A204.1 (cell line): ENCODE data around the gene PTPN3.

Experiments
- FAIRE-seq: peaks from 2 replicates; lab custom pipeline; 2012; peaks lifted over from hg19 to GRCh38; lab: Jason Lieb, UNC

Gene PTPN3

DNA sequence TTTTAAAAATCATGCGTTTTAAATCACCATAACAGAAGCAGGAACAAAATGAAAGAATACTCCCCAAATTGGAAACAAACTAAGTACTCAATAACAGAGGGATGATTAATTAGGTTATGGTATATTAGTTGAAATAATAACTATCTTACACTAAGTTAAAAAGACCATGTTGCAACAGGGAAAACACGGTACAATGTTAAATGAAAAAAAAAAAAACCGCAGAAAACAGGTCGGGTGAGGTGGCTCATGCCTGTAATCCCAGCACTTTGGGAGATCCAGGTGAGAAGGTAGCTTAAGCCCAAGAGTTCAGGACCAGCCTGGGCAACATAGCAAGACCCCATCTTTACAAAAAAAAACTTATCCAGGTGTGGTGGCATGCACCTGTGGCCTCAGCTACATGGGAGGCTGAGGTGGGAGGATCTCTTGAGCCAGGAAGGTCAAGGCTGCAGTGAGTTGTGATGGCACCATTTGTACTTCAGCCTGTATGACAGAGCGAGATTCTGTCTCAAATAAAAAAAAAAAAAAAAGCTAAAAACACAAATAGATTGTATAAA is 2.4 kb upstream of the PTPN3 start:
- FAIRE-seq = no peak

DNA sequence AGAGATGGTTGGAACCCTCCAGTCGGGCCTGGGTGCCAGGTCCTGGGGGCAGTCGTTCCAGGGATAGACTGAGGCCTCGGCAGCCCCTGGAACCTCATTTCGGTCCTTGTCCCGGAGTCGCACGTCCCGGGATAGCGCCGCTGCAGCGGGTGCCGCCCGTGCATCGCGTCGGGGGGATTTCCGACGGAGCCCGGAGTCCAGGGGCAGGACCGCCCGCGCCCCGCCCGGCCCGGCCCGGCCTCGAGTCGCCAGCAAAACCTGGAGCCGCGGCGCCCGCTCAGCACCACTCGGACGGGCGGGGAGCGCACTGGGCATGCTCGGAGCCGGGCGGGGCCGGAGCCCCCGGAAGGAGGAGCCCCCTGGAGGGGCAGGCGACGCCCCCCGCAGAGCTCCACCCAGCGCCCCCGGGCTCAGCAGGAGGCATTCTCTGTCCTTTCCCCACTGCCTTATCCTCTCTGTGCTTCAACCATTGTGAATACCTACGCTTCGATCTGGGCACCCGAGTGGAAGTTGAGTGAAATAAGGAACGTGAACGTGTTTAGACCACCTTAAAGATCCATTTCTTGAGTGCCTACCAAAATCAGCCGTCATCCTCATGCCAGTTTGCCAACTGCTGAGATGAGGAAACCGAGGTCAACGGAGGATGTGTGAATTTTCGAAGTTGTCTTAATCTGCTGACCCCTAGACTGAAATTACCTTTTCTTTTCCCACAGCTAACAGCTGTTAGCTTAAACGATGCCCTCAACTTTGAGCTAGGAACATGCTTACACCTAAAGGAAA is 1.7 kb upstream of the PTPN3 start:
- no peak for FAIRE-seq

DNA sequence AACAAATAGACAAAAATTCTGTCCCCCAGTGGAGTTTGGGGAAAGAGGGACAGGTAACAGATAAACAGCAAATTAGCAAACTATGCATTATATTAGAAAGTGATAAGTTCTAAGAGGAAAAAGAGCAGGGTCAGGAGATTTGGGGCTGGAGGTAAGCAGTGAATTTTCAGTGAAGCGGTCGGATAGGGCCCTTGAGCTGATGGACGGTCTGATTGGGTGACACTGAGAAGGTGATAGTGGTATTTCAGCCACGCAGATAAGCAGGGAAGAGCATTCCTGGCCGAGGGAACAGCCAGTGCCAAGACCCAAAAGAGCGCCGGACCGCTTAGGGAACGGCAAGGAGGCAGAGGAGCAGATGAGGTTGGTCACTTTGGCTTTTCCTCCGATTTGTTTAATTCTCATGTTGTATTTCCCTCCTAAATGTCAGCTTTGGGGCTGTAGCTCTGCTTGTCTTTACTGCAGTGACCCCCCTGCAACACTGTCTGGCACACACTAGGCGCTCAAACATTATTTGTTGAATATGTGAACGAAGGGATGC is 1.1 kb upstream of the PTPN3 start:
- no peak for FAIRE-seq

DNA sequence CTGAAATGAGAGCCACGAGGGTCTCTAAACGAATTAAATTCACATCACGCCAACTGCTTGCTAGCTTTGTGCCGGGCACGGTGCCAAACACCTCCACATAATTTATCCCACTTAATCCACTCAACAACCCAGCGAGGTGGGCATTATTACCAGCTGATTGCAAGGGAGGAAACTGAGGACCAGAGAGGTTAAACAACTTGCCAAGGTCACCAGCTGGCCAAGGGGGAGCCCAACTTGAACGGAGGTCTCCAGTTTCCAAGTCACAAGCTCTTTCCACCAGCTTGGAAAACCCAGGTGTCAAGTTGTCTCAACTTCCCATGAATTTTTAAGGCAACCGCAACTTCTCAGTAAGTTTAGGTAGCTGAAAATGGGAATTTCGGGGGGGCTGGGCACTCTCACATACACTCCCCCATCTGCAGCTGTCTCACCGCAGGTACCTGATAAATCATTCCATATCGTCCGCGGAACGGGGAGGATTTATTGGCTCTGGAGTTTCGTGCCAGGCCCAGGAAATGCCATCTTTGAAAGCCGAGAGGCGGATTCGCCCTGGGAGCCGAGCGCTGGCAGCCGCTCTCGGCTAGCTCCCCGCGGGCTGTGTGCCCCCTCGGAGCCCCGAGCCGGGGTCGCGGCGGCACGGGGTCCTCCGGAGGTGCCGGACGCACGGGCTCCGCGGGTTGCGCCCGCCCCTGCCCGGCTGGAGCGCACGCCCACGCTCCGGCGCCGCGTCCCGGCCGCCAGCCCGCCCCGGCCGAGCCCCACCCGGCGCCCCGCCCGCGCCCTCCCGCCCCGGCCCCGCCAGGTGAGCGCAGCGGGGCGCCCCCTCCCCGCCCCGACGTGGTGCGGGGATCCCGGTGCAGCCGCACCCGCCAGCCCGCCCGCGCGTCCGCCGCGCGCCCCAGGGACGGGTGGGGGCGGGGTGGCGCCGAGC is 617 bp downstream of the PTPN3 start:
- FAIRE-seq = no peak

DNA sequence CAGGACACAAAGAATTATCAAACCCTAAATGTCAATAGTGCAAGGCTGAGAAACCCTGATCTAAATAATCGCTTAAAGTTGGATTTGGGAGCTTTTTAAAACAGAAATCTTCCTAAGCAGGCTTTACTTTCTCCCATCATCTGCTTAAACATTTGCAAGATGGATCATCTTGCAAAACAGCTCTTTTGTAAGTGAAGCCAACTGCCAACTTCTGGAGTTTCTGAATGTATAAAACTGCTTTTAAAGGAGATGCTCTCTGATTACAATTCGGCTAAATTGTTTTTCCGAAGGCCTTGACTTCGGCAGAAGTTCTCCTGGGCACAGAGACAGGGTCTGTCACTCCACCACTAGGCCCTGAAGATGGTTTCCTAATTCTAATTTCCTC is 1.3 kb downstream of the PTPN3 start:
- FAIRE-seq = no peak

DNA sequence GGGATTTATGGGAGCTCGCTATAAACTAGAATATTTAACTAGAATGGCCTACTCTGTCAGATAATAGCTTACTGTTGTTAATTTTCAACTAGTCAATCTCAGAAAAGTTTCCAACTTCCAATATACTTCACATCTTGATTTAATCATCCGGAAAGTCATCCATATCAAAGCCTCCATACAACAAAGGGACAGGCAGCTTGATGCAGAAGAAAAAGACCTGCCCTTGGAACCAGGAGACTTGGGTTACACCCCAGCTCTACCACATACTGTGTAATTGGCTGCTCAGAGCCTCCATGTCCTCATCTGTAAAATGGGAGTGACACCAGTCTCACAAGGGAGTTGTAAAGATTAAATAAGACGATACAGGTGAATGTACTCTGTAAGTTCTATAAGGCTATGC is 1.9 kb downstream of the PTPN3 start:
- FAIRE-seq = no peak

DNA sequence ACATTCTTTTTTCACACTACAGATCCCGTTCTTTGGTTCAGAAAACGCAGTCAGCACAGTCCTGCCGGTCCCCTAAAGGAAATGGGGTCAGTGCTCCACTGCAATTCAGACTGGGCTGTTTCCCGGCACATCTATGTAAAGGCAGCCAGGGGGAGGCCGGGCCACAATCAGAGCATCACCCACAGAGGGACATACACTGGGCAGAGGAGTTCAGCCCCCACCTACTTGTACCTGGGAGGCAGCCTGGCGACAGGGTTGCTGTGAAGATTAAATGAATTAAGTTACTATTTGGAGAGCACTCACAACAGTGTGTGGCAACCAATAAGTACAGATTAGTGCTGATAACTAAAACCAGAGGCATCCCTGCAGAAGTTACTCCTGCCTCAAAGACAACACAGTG is 4.5 kb downstream of the PTPN3 start:
- FAIRE-seq = no peak

DNA sequence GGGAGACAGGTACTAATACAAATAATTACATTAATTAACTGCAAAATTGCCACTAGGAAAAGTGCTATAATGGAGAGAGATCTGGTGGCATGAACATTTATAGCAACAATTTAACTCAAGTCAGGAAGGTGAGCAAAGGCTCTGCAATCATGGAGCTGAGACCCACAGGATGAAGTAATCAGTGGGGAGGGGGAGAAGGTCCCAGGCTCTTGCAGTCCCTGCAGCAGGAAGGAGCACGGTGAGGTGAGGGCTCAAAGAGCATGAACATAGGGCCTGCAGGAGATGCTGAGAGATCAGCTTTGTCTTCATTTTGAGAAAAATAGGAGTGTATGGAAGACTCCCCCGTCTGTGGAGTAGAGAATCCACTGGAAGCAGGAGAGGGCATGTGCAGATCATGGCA is 6.5 kb downstream of the PTPN3 start:
- no peak for FAIRE-seq

DNA sequence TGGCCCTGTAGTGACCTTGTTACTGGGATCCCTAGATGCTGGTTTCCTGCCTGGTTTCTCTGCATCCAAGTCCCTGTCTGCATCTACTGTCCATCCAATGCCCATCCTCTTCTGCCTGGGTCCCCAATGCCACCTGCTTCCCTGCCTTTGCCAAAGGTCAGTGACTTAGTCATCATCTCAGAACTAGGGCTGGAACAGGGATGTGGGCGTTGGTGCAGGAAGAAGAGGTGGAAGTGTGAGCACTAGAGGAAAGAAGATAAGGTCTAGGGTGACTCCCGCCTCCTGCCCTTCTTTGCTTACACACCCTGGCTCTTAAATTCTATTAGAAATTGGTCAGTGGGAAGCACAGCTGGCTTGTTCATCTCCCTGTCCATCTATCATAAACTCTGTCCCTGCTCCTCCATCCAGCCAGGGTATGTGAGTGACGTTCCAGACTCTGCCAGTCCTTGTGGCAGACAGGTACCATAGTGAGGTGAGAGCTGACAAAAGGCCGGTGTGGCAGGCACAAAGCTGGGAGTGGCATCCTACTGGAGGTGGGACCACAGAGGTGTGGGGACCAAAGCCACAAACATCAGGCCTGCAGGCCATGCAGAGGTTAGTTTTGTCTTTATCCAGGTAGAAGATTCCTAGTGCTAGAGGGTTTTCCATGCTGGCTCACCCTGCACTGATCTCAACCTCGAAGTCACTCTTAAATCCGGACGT is 9.2 kb downstream of the PTPN3 start:
- FAIRE-seq = no peak

DNA sequence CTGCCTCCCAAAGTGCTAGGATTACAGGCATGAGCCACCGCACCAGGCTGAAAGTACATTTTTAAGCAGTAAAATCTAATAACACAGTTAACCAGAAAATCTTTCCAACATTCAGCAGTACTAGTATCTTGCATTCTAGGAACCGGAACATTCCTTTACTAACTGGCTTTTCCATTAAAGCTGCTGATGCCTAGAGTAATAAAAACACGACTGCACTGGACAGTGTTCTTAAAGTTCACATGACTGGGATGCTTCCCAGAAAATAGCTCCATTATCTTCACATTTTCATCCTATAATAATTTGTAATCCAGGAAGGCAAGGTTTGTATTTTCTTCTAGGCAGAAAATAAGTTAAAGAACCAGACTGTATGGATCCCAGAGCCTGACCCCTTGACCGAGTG is 9.8 kb downstream of the PTPN3 start:
- FAIRE-seq = no peak

DNA sequence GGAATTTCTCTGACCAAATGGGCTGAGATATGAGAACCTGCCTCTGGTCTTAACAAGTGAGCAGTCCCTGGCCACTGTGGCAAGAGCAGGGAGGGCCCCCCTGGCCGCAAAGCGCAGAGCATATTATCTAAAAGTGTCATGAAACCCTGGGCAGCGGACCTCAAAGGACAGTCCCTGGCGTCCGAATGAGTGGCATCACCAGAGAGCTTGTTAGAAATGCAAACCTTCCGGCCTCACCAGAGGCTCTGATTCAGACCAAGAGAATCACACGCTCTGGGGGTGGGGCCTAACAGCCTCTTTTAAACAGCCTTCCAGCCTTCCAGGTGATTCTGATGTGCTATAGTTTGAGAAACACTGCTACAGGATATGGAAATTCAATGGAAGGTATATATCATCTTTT is 10.9 kb downstream of the PTPN3 start:
- FAIRE-seq = no peak

DNA sequence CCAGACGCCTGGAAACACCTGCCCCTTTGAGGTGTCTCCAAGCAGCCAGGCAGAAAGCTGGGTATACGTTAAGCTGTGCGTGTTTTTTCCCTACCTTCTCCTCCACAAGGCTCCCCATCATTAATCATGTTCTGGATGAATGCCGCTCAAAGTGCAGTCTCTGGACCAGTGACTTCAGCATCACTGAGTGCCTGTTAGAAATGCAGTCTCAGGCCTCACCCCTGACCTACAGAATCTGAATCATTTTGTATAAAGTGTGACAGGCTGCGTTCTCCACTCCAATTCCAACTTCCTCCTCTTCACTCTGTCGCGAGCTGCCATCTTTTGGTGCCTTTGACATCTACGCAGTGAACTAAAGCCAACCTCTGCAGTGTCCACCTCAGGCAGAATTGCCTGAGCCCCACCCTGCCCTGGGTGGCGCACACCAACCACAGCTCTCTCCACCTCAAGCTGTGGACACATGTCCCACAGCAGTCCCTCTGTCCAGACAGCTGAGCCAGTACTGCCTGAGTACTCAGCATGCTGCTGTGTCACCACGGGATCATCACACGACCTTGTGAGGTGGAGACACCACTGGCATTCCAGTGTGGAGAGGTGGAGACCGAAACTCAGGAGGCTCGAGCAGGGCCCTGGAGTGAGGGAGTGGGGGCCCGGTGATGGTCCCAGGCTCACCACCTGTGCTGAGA is 14.2 kb downstream of the PTPN3 start:
- FAIRE-seq = no peak

DNA sequence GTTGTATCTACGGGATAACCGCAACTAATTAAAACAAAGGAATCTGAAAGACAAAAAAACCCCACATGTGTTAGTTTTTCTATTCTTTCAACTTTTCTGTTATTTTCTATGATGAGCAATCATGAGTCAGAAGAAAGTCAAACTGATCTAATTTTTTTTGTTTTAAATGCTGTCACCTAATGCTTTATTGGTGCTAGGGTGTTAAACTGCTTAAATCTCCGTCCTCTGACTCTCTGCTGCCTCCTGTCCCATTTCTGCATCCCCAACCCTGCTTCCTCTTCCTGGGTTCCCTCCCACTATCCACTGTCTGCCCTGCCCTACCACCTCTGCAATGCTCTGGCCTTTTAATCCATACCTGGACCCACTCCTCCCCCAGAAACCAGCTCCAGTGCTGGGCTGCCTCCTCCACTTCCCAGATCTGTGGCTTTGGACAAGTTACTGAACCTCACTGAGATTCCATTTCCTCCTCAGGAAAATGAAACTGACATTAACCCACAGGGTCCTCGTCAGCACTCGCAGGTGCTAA is 15.7 kb downstream of the PTPN3 start:
- FAIRE-seq = no peak

DNA sequence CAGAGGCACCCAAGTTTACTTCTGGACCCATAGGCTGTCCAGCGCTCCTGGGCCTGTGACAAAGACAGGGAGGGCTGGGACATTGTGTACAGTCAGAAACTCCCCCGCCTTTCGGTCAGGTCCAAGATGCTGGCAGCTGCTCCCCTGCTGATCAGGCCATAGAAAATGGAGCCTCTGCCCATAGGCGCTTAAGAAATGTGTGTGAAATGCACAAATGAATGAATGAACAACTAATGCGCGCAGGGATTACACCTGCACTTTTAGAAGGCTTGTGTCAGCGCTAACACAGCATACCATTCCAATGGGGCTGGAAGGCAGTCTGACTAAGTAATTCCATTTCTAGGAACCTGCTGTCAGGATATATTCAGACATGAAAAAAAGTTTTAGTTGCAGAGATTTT is 16.3 kb downstream of the PTPN3 start:
- no peak for FAIRE-seq

DNA sequence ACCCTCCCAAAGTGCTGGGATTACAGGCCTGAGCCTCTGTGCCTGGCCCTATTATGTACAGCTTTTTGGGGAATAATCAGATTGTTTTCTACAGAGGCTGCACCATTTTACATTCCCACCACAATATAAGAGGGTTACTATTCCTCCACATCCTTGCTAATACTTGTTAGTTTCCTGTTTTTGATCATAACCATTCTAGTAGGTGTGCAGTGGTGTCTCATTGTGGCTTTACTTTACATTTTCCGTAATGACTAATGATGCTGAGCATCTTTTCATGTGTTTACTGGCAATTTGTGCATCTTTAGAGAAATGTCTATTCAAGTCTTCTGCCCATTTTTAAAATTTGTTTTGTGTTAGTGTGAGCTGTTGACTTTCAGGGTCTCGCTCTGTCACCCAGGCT is 18.3 kb downstream of the PTPN3 start:
- no peak for FAIRE-seq

DNA sequence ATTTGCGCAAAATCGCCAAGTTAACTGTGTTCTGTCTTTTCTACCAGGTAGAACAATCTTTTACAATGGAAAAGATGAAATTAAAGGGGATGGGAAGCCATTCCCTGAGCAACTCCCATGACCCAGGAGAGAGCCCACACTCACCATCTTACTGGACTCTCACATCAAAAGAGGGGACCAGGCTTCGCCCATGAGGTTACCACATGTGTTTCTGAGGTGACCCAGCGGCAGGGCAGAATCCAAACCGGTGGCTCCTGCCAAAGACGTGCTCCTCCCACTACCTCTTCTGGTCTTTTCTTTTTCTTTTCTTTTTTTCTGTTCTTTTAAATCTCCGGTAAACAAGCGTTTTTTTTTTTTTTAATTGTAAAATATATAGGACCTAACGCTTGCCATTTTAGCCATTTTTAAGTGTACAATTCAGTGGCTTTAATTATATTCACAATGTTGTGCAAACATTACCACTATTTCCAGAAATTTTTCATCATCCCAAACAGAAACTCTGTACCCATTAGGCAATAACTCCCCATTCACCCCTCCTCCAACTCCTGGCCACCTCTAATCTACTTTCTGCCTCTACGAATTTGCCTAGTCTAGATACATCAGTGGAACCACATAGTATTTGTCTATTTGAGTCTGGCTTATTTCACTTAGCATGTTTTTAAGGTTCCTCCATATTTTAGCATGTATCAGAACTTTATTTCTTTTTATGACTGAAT is 19.3 kb downstream of the PTPN3 start:
- no peak for FAIRE-seq

DNA sequence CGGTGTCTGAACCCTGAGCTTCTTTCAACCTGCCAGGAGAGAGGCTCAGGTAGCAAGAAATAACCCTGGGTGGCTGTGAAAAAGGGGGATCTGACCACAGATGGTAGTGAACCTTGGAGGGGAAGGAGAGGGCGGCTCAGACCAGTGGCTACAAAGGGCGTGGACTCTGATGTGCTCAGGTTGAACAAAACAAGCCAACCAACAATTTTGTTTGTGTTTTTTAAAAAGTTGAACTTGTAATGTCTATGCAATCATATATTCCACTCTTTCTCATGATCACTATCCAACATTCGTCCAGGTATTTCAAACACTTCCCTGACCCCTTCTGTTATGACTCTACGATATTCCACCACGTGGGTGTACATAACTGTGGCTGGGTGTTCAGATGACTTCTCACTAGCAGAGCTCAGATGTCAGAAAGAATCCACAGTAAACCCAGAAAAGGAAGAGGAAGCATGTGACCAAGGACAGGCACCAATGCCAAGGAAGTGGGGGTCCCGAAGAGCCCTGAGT is 20.0 kb downstream of the PTPN3 start:
- FAIRE-seq = no peak

DNA sequence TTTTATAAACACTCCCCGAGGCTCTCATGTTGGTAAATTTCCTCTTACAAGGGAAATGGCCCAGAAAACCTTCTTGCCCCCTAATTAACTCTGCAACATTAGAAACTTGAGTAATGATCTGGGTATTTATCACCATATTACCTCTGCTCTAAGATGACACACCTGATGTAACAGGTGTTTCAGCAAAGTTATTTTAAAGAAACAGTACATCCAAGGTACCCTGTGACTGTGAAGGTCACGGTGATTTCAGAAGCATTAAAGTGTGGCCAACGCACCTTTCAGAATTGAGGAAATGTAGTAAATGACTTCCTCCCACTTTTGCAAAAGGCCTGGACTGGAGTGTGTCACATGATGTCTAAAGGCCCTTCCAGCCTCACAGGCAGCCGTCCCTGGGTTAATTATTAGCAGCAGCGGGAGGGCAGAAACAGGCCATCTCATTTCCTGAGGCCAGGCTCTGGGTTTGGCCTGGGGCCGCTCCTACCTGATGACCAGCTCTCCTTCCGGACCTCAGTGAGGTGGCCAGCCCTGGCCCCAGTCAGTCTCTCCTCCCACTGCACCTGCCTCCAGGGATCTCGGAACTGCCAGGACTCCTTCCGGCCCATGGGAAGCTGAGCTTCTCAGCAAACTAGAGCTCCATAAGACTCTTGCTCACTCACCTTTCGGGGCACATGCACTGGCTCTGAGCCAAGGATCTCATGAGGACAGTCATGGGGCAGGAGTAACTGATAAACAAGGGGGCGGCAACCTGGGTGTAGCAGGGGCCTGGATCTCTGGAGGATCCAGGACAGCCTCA is 20.7 kb downstream of the PTPN3 start:
- no peak for FAIRE-seq

DNA sequence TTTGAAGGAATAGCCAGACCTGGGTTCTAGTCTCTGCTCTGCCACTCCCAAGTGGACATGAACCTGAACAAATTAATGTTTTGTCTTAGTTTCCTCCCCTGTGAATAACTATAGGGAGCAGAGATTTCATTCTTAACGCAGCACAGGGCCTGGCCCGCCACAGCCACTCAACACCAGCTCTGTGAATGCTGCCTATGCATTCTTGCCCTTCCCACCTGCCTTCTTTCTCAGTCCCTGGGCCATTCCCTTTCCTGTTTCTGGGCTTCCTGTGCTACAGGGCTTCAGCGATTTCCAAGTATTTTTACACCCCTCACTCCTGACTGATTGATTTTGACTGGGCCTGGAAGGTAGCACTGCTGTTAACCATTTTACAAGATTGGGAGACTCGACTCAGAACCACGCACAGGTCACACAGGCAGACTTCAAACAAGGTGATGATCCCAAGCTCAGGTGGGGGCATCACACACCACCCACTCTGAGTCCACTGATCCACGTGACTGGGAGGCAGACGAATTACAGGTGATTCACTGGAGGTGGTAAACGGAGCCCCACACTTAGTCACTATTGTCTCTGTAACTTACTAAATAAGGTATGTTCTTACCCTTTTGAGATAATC is 21.4 kb downstream of the PTPN3 start:
- no peak for FAIRE-seq
